AG10803 (cell line): Measurements from ENCODE around the gene RPTOR.
A peak's percentile ranks its signal among the peaks of the same experiment; 100 is the strongest.

Experiments used
- DNase-seq: peaks from one replicate; pipeline ENCODE4 v3.0.0; 2010; ENCODE audit warnings: low read depth
- H3K4me3 ChIP-seq: 2 replicates; pipeline ENCODE4 v1.5.1; 2011; ENCODE audit warnings: mild to moderate bottlenecking, low read length, control low read depth
- CTCF ChIP-seq: conservative IDR thresholded peaks from 2 replicates; pipeline ENCODE4 v1.5.1; 2011; ENCODE audit warnings: mild to moderate bottlenecking, low read length, control low read depth, inconsistent platforms

Gene RPTOR

DNA sequence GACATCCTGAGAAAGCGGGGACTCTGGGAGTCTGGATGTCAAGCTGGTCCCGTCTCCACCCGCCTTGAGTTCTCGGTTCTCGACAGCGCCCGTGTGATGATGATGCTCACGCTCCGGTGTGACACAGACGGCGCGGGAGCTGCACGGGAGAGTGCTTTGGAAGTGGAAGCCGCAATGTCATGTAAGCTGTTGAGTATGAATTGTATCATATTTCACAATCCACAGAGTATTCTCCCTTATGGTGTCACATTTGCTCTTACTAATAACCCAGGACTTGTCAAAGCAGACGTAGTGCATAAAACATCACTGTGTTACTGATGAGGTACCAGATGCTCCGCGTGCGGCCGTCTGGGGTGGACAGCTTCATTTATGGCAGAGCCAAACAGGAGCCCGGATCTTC, 229.5 kb downstream of the RPTOR start:
- DNase-seq = no peak
- TF ChIP-seq CTCF = no peak
- H3K4me3 ChIP-seq = no peak overlapping the region

GRCh38 chr17:80774643-80775281, 230.1 kb downstream of the RPTOR start:
- no peak overlapping the region for H3K4me3 ChIP-seq
- no peak for DNase-seq
- no peak for TF ChIP-seq CTCF

DNA sequence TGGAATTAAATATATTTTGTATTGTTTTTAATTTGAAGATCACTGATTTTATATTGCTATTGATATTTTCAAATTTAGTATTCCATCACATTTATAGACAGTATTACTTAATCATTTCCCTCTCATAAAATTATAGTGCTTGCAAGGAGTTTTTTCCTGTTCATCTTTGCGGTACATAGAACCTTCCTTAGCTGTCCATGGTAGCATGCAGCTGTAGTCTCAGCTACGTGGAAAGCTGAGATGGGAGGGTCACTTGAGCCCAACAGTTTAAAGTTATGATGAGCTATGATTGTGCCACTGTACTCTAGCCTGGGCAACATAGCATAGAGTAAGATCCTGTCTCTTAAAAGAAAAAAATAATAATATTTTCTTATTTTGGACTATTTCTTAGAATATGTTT, 231.2 kb downstream of the RPTOR start:
- TF ChIP-seq CTCF = no peak
- no peak overlapping the region for H3K4me3 ChIP-seq
- no peak for DNase-seq

GRCh38 chr17:80777274-80777673, 232.6 kb downstream of the RPTOR start:
- no peak for TF ChIP-seq CTCF
- no peak for DNase-seq
- no peak overlapping the region for H3K4me3 ChIP-seq

DNA sequence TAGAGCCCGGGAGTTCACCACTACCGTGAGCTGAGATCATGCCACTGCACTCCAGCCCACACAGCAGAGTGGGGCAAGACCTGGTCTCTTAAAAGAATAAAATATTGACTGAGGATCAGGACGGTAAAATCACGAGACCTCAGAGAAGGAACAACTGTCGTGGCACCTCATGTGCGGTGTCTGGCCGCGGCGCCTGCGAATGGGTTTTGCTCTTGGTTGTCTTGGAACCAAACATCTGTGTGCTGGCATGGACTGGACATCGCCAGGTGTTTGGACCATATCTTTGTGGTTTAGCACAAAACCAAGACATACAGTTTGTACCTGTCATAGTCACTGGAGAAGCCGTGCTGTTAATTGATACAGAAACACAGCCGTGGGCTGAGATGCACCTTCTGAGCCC, 234.1 kb downstream of the RPTOR start:
- TF ChIP-seq CTCF = no peak
- DNase-seq = no peak
- no peak overlapping the region for H3K4me3 ChIP-seq

- TF ChIP-seq CTCF = no peak
- H3K4me3 ChIP-seq = no peak overlapping the region
- DNase-seq = no peak
Measured at GRCh38 chr17:80779336-80779735, 234.7 kb downstream of the RPTOR start.

DNA sequence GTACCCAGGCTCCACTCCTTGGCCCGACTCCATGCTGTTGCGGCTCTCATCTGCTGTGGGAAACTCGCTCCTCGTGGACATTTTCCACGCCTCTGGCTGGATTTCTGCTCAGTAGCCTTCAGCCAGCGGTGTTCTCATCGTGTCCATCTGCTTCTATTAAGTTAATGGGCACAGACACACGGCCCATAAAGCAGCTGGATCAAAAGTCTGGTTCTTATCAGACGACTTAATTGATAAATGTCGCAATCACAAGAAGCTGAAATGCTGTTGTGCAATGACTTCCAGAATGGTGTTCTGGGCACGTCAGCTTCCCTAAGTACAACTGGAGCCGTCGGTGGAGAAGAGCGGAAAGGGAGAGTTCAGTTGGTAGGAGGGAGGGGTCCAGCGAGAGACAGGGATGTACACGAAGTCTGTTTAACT, 235.3 kb downstream of the RPTOR start:
- TF ChIP-seq CTCF = no peak
- DNase-seq = peak; percentile 91
- no peak overlapping the region for H3K4me3 ChIP-seq
